ENCODE measurements around the gene BAIAP2.

DNA sequence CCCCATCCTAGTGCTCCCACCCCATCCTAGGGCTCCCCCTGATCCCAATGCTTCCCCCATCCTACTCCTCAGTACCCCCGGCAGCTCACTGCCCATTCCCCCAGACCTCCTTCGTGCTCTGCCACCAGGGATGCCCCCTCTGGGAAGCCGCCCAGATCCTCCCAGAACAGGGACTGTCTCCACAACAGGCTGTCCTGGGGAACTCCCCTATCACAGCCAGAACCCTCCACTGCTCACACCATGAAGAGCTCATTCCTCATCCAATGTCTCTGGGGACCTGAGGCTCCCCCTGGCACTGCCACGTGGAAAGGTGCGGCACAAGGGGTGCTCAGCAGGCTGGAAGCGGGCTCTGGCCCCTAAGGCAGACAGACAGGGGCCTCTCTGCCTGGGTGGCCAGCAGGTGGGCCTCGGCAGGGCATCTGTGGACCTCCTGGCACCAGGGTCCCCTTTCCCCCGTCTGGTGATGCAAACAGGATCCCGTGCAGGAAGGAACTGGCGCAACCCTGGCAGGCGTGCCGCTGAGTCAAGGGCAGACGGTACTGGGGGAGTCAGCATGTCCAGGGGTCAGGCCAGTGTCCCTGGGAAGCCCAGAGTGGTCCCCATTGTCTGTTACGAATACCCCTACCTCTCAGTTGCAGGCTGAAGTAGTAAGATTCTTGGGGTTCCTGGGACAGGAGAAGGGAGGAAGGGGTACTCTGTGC lies 115.6 kb downstream of the BAIAP2 start:
- TF ChIP-seq POLR2AphosphoS5 (IDR thresholded peaks at IDR 0.05; ENCODE audit: low read depth, low read length) (no peak), SIN3A (IDR thresholded peaks at IDR 0.05; ENCODE audit: borderline replicate concordance, insufficient read depth, low read length) (no peak)

Data from PFSK-1 (cell line).